ENCODE data around the gene RSRC1. TPM values are rescaled to one million over a fixed set of nuclear protein-coding genes. Genes with fewer than 3 reads are reported as not detected.

The RSRC1 gene
- total RNA-seq, 2 donors from 2014 or later = 35.6 to 45.8 TPM

- peak; percentile 97 to 99 for ATAC-seq (replicated peaks in 1 of 2)
- H3K9me3 Mint-ChIP-seq = peaks cover 4 to 9% of the 10 kb centered on the region in 2 donors
- H3K4me1 Mint-ChIP-seq (ENCODE audit: low read depth) = peaks cover 18% of the 10 kb centered on the region
- H3K27ac Mint-ChIP-seq = no peak overlapping the region
- H3K4me3 Mint-ChIP-seq = peak overlapping the region; percentile 35 to 44
- no peaks in the 10 kb centered on the region for H3K27me3 Mint-ChIP-seq (ENCODE audit: low read depth)
- peaks cover 4 to 7% of the 10 kb centered on the region in 2 donors for H3K36me3 Mint-ChIP-seq (ENCODE audit: insufficient read depth in 2 of 2)
- no peak for DNase-seq
Measured at GRCh38 chr3:158420654-158421396, 310.9 kb downstream of the RSRC1 start.

DNA sequence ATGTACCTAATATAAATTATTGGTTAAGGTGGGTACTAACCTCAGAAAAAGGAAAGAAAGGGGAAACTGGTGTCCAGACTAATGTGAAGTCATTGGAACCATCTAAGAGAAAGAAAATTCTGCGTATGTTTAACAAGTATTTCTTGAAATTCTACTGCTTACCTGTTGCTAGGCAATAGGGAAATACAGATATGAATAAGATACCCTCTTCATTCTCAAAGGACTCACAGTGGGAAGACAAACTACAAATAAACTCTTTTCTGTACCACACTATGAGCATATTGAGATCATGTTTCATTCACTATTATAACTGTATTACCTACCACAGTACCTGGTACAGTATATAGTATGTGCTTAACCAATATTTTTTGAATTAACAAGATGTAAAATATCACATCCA lies 320.6 kb downstream of the RSRC1 start:
- ATAC-seq (replicated peaks in 1 of 2) = no peak
- Mint-ChIP-seq H3K4me1 (ENCODE audit: low read depth) (no peaks in the 10 kb centered on the region), H3K4me3 (no peak overlapping the region)

DNA sequence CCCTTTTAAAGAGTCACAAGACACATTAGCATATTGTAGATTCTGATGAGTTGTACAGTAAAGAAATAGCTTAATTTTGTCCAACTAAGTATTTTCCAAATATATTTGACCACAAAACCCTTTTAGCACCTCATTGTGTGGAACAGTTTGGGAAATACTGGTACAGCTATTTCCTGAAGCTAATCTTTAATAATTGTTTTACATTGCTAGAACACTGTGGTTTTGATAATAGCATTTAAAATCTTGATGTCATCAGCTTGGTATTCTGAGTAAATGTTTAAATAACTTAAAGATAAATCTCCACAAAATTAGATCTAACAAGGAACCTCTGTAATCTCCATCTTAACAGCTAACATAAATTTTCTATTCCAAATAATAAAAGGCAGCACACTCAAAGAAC lies 321.1 kb downstream of the RSRC1 start:
- Mint-ChIP-seq H3K27ac (no peak overlapping the region), H3K9me3 (no peaks in the 10 kb centered on the region), H3K4me3 (no peak overlapping the region), H3K4me1 (ENCODE audit: low read depth) (no peaks in the 10 kb centered on the region), H3K36me3 (ENCODE audit: insufficient read depth in 2 of 2) (no peaks in the 10 kb centered on the region), H3K27me3 (ENCODE audit: low read depth) (no peaks in the 10 kb centered on the region)
- ATAC-seq (replicated peaks in 1 of 2) (no peak), DNase-seq (no peak)

More for the DNA sequence above, 320.6 kb downstream of the RSRC1 start:
- H3K9me3 Mint-ChIP-seq = no peaks in the 10 kb centered on the region
- no peak for DNase-seq
- no peak overlapping the region for H3K27ac Mint-ChIP-seq
- no peaks in the 10 kb centered on the region for H3K36me3 Mint-ChIP-seq (ENCODE audit: insufficient read depth in 2 of 2)
- no peaks in the 10 kb centered on the region for H3K27me3 Mint-ChIP-seq (ENCODE audit: low read depth)

GRCh38 chr3:158431829-158432228 lies 321.9 kb downstream of the RSRC1 start:
- Mint-ChIP-seq H3K36me3 (ENCODE audit: insufficient read depth in 2 of 2) (no peaks in the 10 kb centered on the region), H3K4me1 (ENCODE audit: low read depth) (no peaks in the 10 kb centered on the region), H3K9me3 (no peaks in the 10 kb centered on the region), H3K27ac (no peak overlapping the region), H3K4me3 (no peak overlapping the region), H3K27me3 (ENCODE audit: low read depth) (no peaks in the 10 kb centered on the region)
- no peak for DNase-seq
- ATAC-seq (replicated peaks in 1 of 2) = no peak

- Mint-ChIP-seq H3K9me3 (peaks cover 0 to 2% of the 10 kb centered on the region in 2 donors), H3K4me3 (no peak overlapping the region), H3K36me3 (ENCODE audit: insufficient read depth in 2 of 2) (no peaks in the 10 kb centered on the region), H3K27me3 (ENCODE audit: low read depth) (no peaks in the 10 kb centered on the region), H3K27ac (no peak overlapping the region), H3K4me1 (ENCODE audit: low read depth) (no peaks in the 10 kb centered on the region)
- DNase-seq = peak; percentile 17 to 21
- ATAC-seq (replicated peaks in 1 of 2) = no peak
Measured at GRCh38 chr3:158434412-158435038, 324.6 kb downstream of the RSRC1 start.

- DNase-seq (peak; percentile 10), ATAC-seq (replicated peaks in 1 of 2) (peak; percentile 96 to 97)
- H3K27ac Mint-ChIP-seq = no peak overlapping the region
Measured at GRCh38 chr3:158443632-158444031, 333.7 kb downstream of the RSRC1 start.

GRCh38 chr3:158447408-158447807 lies 337.5 kb downstream of the RSRC1 start:
- Mint-ChIP-seq H3K4me3 (no peak overlapping the region), H3K36me3 (ENCODE audit: insufficient read depth in 2 of 2) (no peaks in the 10 kb centered on the region), H3K27ac (no peak overlapping the region), H3K9me3 (no peaks in the 10 kb centered on the region), H3K27me3 (ENCODE audit: low read depth) (no peaks in the 10 kb centered on the region), H3K4me1 (ENCODE audit: low read depth) (peaks cover 17% of the 10 kb centered on the region)
- DNase-seq (no peak), ATAC-seq (replicated peaks in 1 of 2) (no peak)

More at GRCh38 chr3:158443632-158444031, 333.7 kb downstream of the RSRC1 start:
- Mint-ChIP-seq H3K36me3 (ENCODE audit: insufficient read depth in 2 of 2) (no peaks in the 10 kb centered on the region), H3K4me1 (ENCODE audit: low read depth) (peaks cover 18% of the 10 kb centered on the region), H3K9me3 (peaks cover 0 to 2% of the 10 kb centered on the region in 2 donors), H3K4me3 (peak overlapping the region in 1 of 2 donors; percentile 9), H3K27me3 (ENCODE audit: low read depth) (no peaks in the 10 kb centered on the region)

- ATAC-seq (replicated peaks in 1 of 2) (no peak), DNase-seq (no peak)
- Mint-ChIP-seq H3K27ac (no peak overlapping the region), H3K27me3 (ENCODE audit: low read depth) (no peaks in the 10 kb centered on the region), H3K4me3 (no peak overlapping the region), H3K4me1 (ENCODE audit: low read depth) (no peaks in the 10 kb centered on the region), H3K36me3 (ENCODE audit: insufficient read depth in 2 of 2) (peaks cover 0 to 1% of the 10 kb centered on the region in 2 donors), H3K9me3 (no peaks in the 10 kb centered on the region)
Measured at GRCh38 chr3:158451405-158452055, 341.6 kb downstream of the RSRC1 start.

GRCh38 chr3:158452334-158452733 lies 342.4 kb downstream of the RSRC1 start:
- H3K36me3 Mint-ChIP-seq (ENCODE audit: insufficient read depth in 2 of 2) = peaks cover 0 to 1% of the 10 kb centered on the region in 2 donors
- H3K4me1 Mint-ChIP-seq (ENCODE audit: low read depth) = no peaks in the 10 kb centered on the region
- H3K27ac Mint-ChIP-seq = no peak overlapping the region
- DNase-seq (no peak), ATAC-seq (replicated peaks in 1 of 2) (no peak)
- no peak overlapping the region for H3K4me3 Mint-ChIP-seq
- no peaks in the 10 kb centered on the region for H3K27me3 Mint-ChIP-seq (ENCODE audit: low read depth)
- no peaks in the 10 kb centered on the region for H3K9me3 Mint-ChIP-seq

DNA sequence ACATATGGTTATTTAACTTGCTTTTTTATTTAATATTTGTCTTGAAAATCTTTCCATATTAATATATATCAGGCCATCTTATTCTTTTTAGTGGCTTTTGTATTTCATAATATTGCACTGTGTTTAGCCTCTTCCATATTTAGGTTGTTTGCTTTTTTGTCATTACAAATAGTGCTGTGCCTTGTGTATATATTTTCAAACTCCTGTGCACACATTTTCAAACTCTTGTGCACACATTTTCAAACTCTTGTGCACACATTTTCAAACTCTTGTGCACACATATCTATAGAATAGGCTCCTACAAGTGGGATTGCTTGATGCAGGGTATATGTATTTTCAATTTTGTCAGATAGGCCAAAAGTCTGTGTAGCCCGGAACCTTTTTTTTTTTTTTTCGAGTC lies 343.1 kb downstream of the RSRC1 start:
- Mint-ChIP-seq H3K36me3 (ENCODE audit: insufficient read depth in 2 of 2) (peaks cover 0 to 1% of the 10 kb centered on the region in 2 donors), H3K4me1 (ENCODE audit: low read depth) (no peaks in the 10 kb centered on the region)

GRCh38 chr3:158453865-158454264 lies 344.0 kb downstream of the RSRC1 start:
- ATAC-seq (replicated peaks in 1 of 2) (no peak), DNase-seq (no peak)
- Mint-ChIP-seq H3K4me1 (ENCODE audit: low read depth) (no peaks in the 10 kb centered on the region), H3K9me3 (no peaks in the 10 kb centered on the region), H3K27ac (no peak overlapping the region), H3K4me3 (no peak overlapping the region), H3K27me3 (ENCODE audit: low read depth) (no peaks in the 10 kb centered on the region), H3K36me3 (ENCODE audit: insufficient read depth in 2 of 2) (peaks cover 0 to 1% of the 10 kb centered on the region in 2 donors)

More for the DNA sequence above, 343.1 kb downstream of the RSRC1 start:
- Mint-ChIP-seq H3K9me3 (no peaks in the 10 kb centered on the region), H3K4me3 (no peak overlapping the region), H3K27me3 (ENCODE audit: low read depth) (no peaks in the 10 kb centered on the region), H3K27ac (no peak overlapping the region)
- ATAC-seq (replicated peaks in 1 of 2) (no peak), DNase-seq (no peak)

GRCh38 chr3:158455406-158455805 lies 345.5 kb downstream of the RSRC1 start:
- H3K27ac Mint-ChIP-seq = no peak overlapping the region
- no peak for ATAC-seq (replicated peaks in 1 of 2)
- no peak overlapping the region for H3K4me3 Mint-ChIP-seq
- peaks cover 0 to 1% of the 10 kb centered on the region in 2 donors for H3K36me3 Mint-ChIP-seq (ENCODE audit: insufficient read depth in 2 of 2)
- H3K27me3 Mint-ChIP-seq (ENCODE audit: low read depth) = no peaks in the 10 kb centered on the region
- no peaks in the 10 kb centered on the region for H3K4me1 Mint-ChIP-seq (ENCODE audit: low read depth)
- no peak for DNase-seq
- H3K9me3 Mint-ChIP-seq = no peaks in the 10 kb centered on the region

GRCh38 chr3:158456114-158456513 lies 346.2 kb downstream of the RSRC1 start:
- no peak for DNase-seq
- Mint-ChIP-seq H3K36me3 (ENCODE audit: insufficient read depth in 2 of 2) (peaks cover 0 to 1% of the 10 kb centered on the region in 2 donors), H3K27ac (no peak overlapping the region), H3K4me3 (no peak overlapping the region), H3K4me1 (ENCODE audit: low read depth) (no peaks in the 10 kb centered on the region), H3K9me3 (no peaks in the 10 kb centered on the region), H3K27me3 (ENCODE audit: low read depth) (no peaks in the 10 kb centered on the region)
- ATAC-seq (replicated peaks in 1 of 2) = no peak

Measured in activated T-cell treated with anti-CD3 and anti-CD28 coated beads, Interleukin-2, amount 50 U/mL, for 72 hours (primary cell).